ENCODE measurements around the gene ADRA2C. TPM values are rescaled to one million over a fixed set of nuclear protein-coding genes. Genes with fewer than 3 reads are reported as not detected.

The ADRA2C gene
- polyA plus RNA-seq, 3 donors from 2014 or later = not detected

DNA sequence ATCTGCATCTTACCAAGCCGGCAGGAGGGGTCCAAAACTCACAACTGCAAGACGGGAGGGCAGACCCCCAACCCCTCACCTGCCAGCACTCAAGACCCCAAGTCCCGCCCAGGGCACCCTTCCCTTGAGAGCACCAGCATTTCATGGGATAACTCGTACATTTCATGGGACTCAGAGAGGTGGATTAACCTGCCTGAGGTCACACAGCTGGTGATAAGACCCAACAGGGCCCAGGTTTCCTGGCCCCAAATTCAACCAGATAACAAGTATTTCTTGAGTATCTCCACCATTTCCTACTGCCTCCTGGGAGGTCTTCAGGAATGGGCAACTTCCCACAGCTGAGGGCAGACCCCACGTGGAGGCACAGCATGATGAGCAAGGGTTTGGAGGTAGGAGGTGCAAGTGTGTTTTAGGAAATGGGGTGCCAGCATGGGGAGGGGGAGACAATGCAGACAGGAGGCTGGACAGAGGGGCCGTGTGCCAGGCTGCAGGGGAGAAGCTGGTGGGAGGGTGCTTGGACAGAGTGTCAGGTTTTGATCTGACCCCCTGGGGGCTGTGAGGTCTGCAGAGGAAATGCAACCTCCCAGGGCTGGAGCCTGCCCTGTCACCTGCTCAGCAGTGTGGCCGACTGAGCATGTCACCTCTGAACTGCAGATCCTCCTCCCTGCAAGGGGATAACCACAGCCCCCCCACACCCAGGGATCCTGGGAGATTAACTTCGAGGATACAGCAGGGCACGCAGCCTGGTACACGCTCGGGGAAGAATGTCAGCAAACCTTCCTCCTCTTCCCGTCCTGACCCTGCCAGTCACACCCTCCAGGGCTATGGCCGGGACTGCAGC, 4.4 kb downstream of the ADRA2C start:
- no peak overlapping the region for H3K27ac Mint-ChIP-seq
- no peak for DNase-seq
- peaks cover 0 to 2% (median 0%) of the 10 kb centered on the region in 6 donors for H3K9me3 Mint-ChIP-seq
- no peak overlapping the region for H3K4me3 Mint-ChIP-seq
- H3K27me3 Mint-ChIP-seq (ENCODE audit: low read depth in 3 of 3) = peaks cover 7 to 16% (median 9%) of the 10 kb centered on the region in 3 donors
- no peaks in the 10 kb centered on the region for H3K36me3 Mint-ChIP-seq
- H3K4me1 Mint-ChIP-seq = peaks cover 6 to 11% of the 10 kb centered on the region in 2 donors

DNA sequence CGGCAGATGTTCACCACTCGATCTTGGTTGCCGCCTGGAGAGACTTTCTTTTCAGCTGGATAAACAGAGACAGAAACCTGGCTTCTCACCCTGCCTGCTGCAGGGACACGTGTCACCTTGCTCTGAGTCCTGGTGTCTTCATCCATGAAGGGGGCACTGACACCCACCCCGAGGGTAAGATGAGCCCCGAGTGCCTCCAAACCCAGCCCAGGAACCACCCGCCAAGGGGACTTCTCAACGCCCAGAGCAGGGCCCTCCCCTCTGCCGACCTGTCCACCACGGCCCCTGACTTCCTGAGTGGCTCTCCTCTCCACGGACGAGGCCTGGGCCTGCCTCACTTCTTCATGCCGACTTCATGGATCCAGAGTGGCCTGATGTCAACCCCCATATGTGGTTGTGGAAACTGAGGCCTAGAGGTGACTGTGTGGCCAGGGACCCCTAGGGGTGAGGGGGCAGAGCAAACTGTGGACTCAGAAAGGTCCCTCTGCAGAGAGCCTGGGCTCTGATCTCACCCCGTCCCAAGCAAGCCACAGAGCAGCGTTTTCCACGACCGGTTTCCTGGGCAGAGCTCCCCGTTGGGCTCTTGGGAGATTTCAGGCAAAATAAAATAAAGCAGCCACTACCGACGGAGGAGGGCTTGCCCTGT, 5.1 kb downstream of the ADRA2C start:
- Mint-ChIP-seq H3K27ac (no peak overlapping the region), H3K9me3 (peaks cover 0 to 2% (median 0%) of the 10 kb centered on the region in 6 donors), H3K36me3 (no peaks in the 10 kb centered on the region), H3K4me3 (no peak overlapping the region), H3K27me3 (ENCODE audit: low read depth in 3 of 3) (peaks cover 9 to 16% (median 10%) of the 10 kb centered on the region in 3 donors), H3K4me1 (peaks cover 6 to 11% of the 10 kb centered on the region in 2 donors)
- no peak for DNase-seq

GRCh38 chr4:3771939-3772495, 5.8 kb downstream of the ADRA2C start:
- no peak for DNase-seq
- Mint-ChIP-seq H3K27me3 (ENCODE audit: low read depth in 3 of 3) (peaks cover 7 to 12% (median 10%) of the 10 kb centered on the region in 3 donors), H3K27ac (no peak overlapping the region), H3K9me3 (peaks cover 0 to 2% (median 0%) of the 10 kb centered on the region in 6 donors), H3K36me3 (no peaks in the 10 kb centered on the region), H3K4me3 (no peak overlapping the region), H3K4me1 (peaks cover 6% of the 10 kb centered on the region in 2 donors)

DNA sequence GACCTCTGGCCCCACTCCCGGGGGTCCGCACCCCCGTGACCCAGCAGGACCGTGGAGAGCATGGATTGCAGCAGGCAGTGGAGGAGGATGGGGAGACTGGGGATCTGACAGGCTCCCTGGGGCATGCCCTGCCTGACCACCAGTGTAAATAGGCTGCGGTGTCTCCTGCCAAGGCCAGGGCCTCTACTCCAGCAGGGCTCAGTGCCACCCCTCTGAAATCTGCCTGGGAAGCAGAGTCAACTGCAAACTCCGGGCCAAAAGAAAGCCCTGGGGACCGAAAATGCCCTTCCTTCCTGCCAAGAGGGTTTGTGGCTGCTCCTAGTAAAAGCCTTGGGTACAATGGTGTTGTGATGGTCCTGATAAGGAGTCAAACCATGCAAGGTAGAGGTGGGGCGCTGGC, 6.4 kb downstream of the ADRA2C start:
- Mint-ChIP-seq H3K4me1 (peaks cover 3 to 5% of the 10 kb centered on the region in 2 donors), H3K27me3 (ENCODE audit: low read depth in 3 of 3) (peaks cover 10 to 12% (median 10%) of the 10 kb centered on the region in 3 donors)

GRCh38 chr4:3773552-3774001, 7.4 kb downstream of the ADRA2C start:
- no peaks in the 10 kb centered on the region for H3K36me3 Mint-ChIP-seq
- no peak for DNase-seq
- no peak overlapping the region for H3K27ac Mint-ChIP-seq
- no peak overlapping the region for H3K4me3 Mint-ChIP-seq
- H3K9me3 Mint-ChIP-seq = no peaks in the 10 kb centered on the region
- peaks cover 8 to 14% (median 9%) of the 10 kb centered on the region in 3 donors for H3K27me3 Mint-ChIP-seq (ENCODE audit: low read depth in 3 of 3)
- peaks cover 0 to 1% of the 10 kb centered on the region in 2 donors for H3K4me1 Mint-ChIP-seq

More for the DNA sequence above, 6.4 kb downstream of the ADRA2C start:
- H3K36me3 Mint-ChIP-seq = no peaks in the 10 kb centered on the region
- peaks cover 0 to under 1% (median 0%) of the 10 kb centered on the region in 6 donors for H3K9me3 Mint-ChIP-seq
- no peak overlapping the region for H3K27ac Mint-ChIP-seq
- no peak overlapping the region for H3K4me3 Mint-ChIP-seq
- DNase-seq = no peak

- Mint-ChIP-seq H3K27me3 (ENCODE audit: low read depth in 3 of 3) (peaks cover 8 to 14% (median 9%) of the 10 kb centered on the region in 3 donors), H3K4me1 (no peaks in the 10 kb centered on the region), H3K9me3 (no peaks in the 10 kb centered on the region), H3K27ac (no peak overlapping the region), H3K36me3 (no peaks in the 10 kb centered on the region), H3K4me3 (no peak overlapping the region)
- no peak for DNase-seq
Observed at GRCh38 chr4:3774253-3774883, 8.2 kb downstream of the ADRA2C start.

DNA sequence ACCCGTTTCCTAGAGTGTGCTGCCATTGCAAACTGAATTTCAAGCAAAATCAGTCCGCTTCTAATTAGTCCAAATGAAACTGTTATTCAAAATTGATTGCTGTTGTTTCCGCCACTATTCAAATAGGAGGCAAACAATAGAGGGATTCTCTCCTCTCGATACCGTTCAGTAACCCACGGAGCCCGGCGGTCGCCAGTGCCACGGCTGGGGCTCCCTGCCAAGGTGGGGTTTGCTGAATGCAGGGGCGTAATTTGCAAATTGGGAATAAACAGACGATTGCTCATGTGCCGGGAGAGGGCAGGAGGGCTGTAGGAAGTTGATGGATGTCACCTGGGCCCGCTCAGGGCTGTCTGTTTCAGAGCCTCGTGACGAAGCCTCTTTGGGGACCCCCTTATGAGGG, 8.8 kb downstream of the ADRA2C start:
- Mint-ChIP-seq H3K4me1 (no peaks in the 10 kb centered on the region), H3K27me3 (ENCODE audit: low read depth in 3 of 3) (peaks cover 6 to 14% (median 9%) of the 10 kb centered on the region in 3 donors), H3K36me3 (no peaks in the 10 kb centered on the region), H3K4me3 (no peak overlapping the region), H3K27ac (no peak overlapping the region), H3K9me3 (no peaks in the 10 kb centered on the region)
- no peak for DNase-seq

GRCh38 chr4:3775576-3775975, 9.4 kb downstream of the ADRA2C start:
- H3K4me3 Mint-ChIP-seq = no peak overlapping the region
- peaks cover 5 to 14% (median 9%) of the 10 kb centered on the region in 3 donors for H3K27me3 Mint-ChIP-seq (ENCODE audit: low read depth in 3 of 3)
- no peak for DNase-seq
- no peaks in the 10 kb centered on the region for H3K4me1 Mint-ChIP-seq
- no peaks in the 10 kb centered on the region for H3K9me3 Mint-ChIP-seq
- H3K27ac Mint-ChIP-seq = no peak overlapping the region
- no peaks in the 10 kb centered on the region for H3K36me3 Mint-ChIP-seq

- no peaks in the 10 kb centered on the region for H3K9me3 Mint-ChIP-seq
- no peak overlapping the region for H3K4me3 Mint-ChIP-seq
- H3K27ac Mint-ChIP-seq = no peak overlapping the region
- H3K36me3 Mint-ChIP-seq = no peaks in the 10 kb centered on the region
- H3K4me1 Mint-ChIP-seq = no peaks in the 10 kb centered on the region
- peaks cover 5 to 14% (median 6%) of the 10 kb centered on the region in 3 donors for H3K27me3 Mint-ChIP-seq (ENCODE audit: low read depth in 3 of 3)
- DNase-seq = no peak
Observed at GRCh38 chr4:3776166-3777032, 10.2 kb downstream of the ADRA2C start.

DNA sequence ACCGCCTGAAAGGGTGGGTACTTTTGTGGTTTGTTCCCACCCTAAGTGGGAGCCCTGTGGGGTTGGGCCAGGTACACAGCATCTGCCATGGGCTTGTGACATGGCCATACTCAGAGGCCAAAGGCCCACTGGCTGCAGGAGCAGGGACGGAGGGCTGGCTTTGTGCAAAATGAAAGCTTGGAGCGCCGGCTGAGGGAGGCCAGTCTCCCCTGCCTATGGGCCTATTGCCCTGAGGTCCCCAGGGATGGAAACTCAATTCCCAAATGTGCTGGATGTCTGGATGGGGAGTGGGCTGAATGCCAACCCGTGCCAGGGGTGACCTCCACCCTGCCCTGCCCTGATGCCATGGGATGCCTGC, 10.8 kb downstream of the ADRA2C start:
- Mint-ChIP-seq H3K27ac (no peak overlapping the region), H3K4me1 (no peaks in the 10 kb centered on the region), H3K36me3 (no peaks in the 10 kb centered on the region), H3K4me3 (no peak overlapping the region), H3K9me3 (no peaks in the 10 kb centered on the region), H3K27me3 (ENCODE audit: low read depth in 3 of 3) (peaks cover 3 to 12% (median 3%) of the 10 kb centered on the region in 3 donors)
- no peak for DNase-seq

DNA sequence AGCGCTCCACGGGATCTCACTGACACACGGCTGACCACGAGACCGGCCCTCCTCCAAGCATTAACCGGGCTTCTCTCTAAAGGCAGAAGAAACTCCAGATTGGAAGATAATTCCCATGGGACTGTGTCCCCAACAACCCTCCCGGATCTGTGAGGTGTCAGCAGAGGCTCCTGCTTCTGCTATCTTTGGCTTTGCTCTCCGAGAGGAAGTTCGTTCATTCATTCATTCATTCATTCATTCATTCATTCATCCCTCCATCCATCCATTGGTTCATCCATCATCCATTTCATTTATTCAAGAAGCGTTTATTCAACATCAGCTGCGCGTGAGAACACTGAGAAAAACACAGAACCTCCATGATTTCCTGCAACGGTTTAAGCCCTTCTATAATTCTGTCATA, 11.5 kb downstream of the ADRA2C start:
- no peaks in the 10 kb centered on the region for H3K9me3 Mint-ChIP-seq
- no peak for DNase-seq
- H3K4me3 Mint-ChIP-seq = no peak overlapping the region
- no peaks in the 10 kb centered on the region for H3K4me1 Mint-ChIP-seq
- no peak overlapping the region for H3K27ac Mint-ChIP-seq
- H3K27me3 Mint-ChIP-seq (ENCODE audit: low read depth in 3 of 3) = peaks cover 3 to 12% (median 3%) of the 10 kb centered on the region in 3 donors
- no peaks in the 10 kb centered on the region for H3K36me3 Mint-ChIP-seq

- DNase-seq = no peak
- H3K9me3 Mint-ChIP-seq = no peaks in the 10 kb centered on the region
- no peaks in the 10 kb centered on the region for H3K4me1 Mint-ChIP-seq
- H3K27me3 Mint-ChIP-seq (ENCODE audit: low read depth in 3 of 3) = peaks cover 2 to 12% (median 3%) of the 10 kb centered on the region in 3 donors
- no peaks in the 10 kb centered on the region for H3K36me3 Mint-ChIP-seq
- H3K27ac Mint-ChIP-seq = no peak overlapping the region
- no peak overlapping the region for H3K4me3 Mint-ChIP-seq
Observed at GRCh38 chr4:3779509-3779908, 13.3 kb downstream of the ADRA2C start.
